ENCODE measurements around the gene ANK3.

ANK3 gene

DNA sequence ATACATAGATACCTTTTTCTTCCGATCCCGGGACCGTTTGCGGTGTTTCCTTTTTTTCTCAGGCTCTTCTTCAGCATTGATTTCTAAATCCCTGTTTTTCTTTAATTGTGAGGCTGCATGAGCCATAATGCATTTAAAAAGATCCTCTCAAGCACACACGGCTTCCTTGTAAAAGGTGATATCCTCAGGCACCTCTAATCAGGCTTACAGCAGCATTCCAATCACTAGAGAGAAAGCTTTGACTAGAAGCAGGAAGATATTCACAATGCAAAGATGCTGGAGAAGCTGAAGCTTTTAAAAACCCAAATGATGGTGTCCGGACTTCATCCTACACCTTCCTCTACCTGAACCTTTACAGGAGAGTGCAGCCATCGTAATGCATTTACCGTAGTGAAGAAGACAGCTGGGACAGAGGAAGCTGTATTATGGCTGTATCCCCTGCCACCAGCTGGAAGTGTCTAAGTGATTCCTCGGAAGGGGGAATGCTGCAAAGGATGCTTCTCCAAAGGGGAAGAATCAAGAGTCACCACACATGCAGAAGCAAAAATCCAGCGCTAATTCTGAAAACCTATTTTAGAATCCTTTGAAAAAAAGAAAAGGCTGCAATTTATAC lies at the start of gene ANK3:
TSS of gene ANK3 (minus strand) at position 463 of the 613 bp plus-strand sequence. CDS start at position 126, 337 bp downstream.
- DNase-seq, result peak; percentile 5 to 33

GRCh38 chr10:60434418-60435046 lies 44.9 kb upstream of the ANK3 start:
- DNase-seq, result peak; percentile 23 to 47

DNA sequence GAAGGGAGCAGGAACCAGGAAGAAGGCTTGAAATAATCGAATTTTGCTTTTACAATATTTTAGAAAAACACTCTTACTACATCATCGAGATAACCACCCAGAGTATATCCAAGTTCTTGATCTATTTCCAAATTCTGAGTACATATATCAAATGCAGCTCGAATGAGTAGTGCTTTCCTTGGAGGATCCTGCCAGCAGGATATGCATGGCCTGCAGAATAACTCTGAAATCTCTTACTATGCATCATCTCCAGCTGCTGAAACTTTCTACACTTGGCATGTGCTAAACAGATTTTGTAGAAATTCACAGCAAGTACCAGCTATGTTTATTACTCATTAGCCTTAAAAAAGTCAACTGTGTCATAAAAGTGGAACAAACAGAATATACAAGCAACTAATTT lies 44.0 kb upstream of the ANK3 start:
- DNase-seq, result no peak

- DNase-seq, result no peak
Measured at GRCh38 chr10:60430836-60431597, 41.3 kb upstream of the ANK3 start.

DNA sequence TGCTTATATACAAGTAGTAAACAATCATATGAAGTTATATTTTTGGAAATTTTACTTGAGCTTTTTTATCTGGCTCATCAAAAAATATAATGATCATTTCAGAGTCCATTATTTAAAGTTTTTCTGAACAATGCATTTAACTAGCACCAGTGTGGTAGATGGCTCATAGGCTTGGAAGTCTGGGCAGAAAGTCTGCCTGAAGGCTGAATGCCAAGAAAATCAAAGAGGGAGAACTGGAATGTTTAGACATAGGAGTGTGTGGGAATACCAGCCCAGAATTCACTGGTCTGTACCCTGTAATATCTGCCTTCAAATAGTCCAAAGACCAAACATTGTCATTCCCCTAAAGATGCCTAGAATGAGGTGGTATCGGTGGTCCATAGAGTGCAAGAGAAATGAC lies 40.3 kb upstream of the ANK3 start:
- DNase-seq, result no peak

- no peak for DNase-seq
Measured at GRCh38 chr10:60429084-60429849, 39.6 kb upstream of the ANK3 start.

DNA sequence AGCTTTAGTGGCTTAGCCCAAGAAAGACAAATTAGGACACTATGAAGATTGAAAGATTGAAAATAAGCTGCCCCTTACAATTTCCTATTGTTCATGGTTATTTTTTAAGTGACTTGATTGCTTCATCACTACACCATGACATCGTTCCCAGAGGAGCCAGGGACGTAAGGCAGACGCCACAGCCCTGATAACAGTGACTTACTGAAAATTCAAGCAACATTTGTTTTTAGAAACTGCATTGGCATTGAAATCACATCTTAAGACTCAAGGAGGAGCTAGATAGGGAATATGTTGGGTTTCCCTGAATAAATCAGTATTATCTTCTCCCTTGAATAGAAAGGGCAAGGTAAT lies 38.7 kb upstream of the ANK3 start:
- DNase-seq, result no peak

DNA sequence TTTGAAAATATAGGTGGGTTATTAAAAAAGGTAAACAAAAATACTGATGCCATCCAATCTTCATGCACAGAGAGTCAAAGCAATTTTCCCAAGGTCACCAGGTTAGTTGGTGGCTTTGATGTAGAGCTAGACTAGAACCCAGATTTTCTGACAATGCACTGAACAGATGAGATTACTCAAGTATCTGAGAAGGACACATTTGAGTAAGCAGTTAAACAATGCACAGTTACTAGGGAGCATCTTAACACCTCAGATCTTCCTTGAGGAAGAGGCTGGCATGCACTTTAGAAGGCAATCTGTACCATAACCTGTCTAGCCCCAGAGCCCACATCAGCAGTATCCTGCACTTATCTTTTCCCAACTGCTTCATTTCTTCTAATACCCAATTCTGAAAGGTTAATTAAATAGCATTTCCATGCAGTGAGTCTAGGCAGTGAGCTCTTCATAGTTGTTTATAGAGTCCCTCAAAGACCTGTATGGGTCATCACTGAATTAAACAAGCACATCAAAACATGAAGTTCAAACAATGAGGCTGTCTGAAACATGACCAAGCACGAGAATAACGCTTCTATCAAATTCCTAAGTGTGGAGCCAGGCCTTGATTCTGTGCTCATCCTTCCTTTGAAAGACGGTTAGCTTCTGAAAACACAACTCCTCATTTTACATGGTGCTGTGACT lies 38.2 kb upstream of the ANK3 start:
- DNase-seq, result no peak

DNA sequence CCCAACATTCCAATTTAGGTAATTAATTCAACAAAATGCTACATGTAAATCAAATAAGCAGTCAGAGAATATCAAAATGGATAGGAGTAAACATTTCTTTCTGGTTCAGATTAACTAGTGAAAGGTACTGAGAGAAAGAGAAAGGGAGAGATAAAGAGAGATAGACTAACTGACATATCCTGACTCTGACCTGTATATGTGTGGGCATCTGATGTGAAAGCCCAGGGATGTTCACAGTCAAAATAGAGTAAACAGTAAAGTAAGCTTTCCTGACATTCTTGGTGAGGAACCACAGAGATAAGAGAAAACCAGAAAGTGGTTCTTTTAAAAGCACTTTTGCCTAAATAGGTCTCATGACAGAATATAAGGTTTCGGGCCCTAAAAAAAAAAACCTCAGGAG lies 37.5 kb upstream of the ANK3 start:
- DNase-seq, result no peak

DNA sequence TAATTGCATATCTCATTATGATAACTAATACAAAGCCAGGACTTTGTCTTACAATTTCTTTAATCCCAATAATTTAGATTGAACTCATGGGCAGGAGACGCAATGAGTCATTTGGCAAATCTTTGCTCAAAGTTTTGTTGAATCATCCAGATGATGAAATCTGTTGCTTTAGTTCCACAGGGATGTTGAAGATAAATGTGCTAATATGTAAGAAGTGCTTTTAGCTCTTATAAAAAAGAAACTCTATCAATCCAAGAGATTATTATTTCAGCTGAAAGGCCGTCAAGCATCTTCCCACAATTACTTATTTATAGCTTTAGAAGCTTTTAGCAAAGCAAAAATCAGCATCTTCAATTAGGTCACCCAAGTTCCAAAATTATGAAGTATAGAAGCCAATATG lies 36.8 kb upstream of the ANK3 start:
- no peak for DNase-seq

DNA sequence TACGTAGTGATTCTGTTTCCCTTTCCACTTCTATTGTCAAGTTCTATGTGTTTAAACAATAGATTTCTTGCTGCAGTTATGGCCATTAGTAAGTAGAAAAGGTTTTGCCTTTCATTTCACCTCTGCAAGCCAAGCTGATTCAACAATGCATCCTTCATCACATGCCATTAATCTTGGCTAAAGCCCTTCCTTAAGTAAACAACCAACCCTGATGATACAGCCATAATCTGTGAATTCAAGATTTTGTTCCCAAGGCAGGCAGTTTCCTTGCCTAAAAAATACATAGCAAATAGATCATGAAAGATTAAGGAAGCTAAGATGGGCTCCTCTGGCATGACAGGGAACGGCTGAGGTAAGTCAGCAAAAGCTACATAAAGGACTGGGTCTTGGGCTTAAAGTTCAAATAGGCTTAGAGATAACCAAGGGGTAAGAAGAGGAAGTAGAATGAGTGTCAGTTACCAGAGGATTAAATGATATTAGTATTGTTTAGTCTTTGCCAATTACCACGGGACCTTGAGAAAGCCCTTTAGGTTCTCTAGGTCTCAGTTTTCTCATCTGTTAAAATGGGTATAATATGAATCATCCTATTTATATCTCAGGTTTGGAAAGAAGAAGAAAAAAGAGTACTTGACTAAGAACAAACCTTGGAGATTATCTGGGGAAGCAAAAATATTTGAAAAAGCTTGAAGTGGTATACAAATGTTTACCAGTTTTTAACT lies 35.9 kb upstream of the ANK3 start:
- no peak for DNase-seq

GRCh38 chr10:60424971-60425370 lies 35.3 kb upstream of the ANK3 start:
- DNase-seq, result no peak

GRCh38 chr10:60423920-60424319 lies 34.2 kb upstream of the ANK3 start:
- DNase-seq, result no peak

DNA sequence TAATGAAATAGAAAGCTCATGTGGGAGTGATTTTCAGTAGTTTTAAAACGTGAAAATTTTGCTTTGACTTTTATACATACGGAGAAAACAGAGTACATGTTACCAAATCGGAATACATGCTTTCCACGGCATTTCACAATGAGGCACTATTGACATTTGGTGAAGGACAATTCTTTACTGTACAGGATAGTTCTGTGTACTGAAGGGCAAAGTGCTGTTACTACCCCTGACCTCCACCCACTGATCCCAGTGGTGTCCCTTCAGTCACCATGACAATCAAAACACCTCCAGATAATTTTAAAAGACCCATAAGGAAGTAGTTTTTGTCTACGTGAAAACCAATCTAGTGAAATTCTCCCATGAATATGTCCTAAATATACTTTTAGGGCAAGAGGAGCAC lies 33.1 kb upstream of the ANK3 start:
- DNase-seq, result no peak

GRCh38 chr10:60420991-60421894 lies 31.6 kb upstream of the ANK3 start:
- no peak for DNase-seq

GRCh38 chr10:60419249-60419648 lies 29.6 kb upstream of the ANK3 start:
- no peak for DNase-seq

GRCh38 chr10:60417901-60418300 lies 28.2 kb upstream of the ANK3 start:
- DNase-seq, result no peak

DNA sequence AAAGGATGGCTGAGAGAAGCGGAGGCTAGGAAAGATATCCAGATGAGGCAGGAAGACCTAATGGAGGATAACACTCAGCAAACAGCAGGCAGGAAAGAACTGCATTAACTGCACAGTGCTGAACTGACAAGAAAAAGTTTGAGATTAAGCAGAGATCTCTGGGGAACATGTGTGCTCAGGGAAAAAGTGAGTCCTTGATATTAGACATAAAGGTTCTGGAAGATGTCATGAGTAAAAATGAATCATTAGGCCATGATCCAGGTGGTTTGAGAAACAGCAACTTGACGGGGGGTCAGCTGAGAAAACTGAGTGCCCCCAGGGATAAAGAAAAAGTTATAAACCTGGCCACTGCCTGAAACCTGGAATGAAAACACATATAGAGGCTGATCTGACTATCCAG lies 27.3 kb upstream of the ANK3 start:
- DNase-seq, result no peak

- no peak for DNase-seq
Measured at GRCh38 chr10:60414877-60415585, 25.4 kb upstream of the ANK3 start.

GRCh38 chr10:60414111-60414510 lies 24.4 kb upstream of the ANK3 start:
- no peak for DNase-seq
